Stimulated activated naive B cell treated with anti-CD40 and anti-IgM and Interleukin-4, amounts not matched to agents 10 μg/mL and 1 μg/mL and 100 μg/mL, for 72 hours (primary cell): Measurements from ENCODE around the gene GTPBP8.
"Not testable (repeated sequence)": the region's sequence is repeated elsewhere in the genome, so short reads cannot be mapped to it uniquely, and the experiment has no call there.

Experiments
- ATAC-seq, 2 donors: fragments of 150-1000 bp; cut with Tn5 transposase; replicated peaks; 2 replicates each; pipeline ENCODE4 v1.10.0; 2021; ENCODE audit warnings: moderate library complexity in 1 of 2
- DNase-seq: peaks from one replicate; pipeline ENCODE4 v3.0.0; 2021
- H3K27ac Mint-ChIP-seq: one replicate; pipeline ENCODE4 v1.8.0; 2022; ENCODE audit warnings: mild to moderate bottlenecking, mixed read lengths
- H3K27me3 Mint-ChIP-seq, 2 donors: one replicate each; pipeline ENCODE4 v1.8.0; 2022; ENCODE audit warnings: mixed read lengths in 2 of 2
- H3K36me3 Mint-ChIP-seq, 2 donors: one replicate each; pipeline ENCODE4 v1.8.0; 2022; ENCODE audit warnings: mixed read lengths in 2 of 2, mild to moderate bottlenecking in 1 of 2
- H3K4me1 Mint-ChIP-seq, 2 donors: one replicate each; pipeline ENCODE4 v1.8.0; 2022; ENCODE audit warnings: mixed read lengths in 2 of 2, mild to moderate bottlenecking in 1 of 2
- H3K4me3 Mint-ChIP-seq, 2 donors: one replicate each; pipeline ENCODE4 v1.8.0; 2022; ENCODE audit warnings: mild to moderate bottlenecking in 2 of 2, mixed read lengths in 2 of 2, moderate library complexity in 1 of 2
- H3K9me3 Mint-ChIP-seq, 2 donors: one replicate each; pipeline ENCODE4 v1.8.0; 2022; ENCODE audit warnings: mixed read lengths in 2 of 2, mild to moderate bottlenecking in 1 of 2

GTPBP8 gene

GRCh38 chr3:113013593-113013992 lies 22.8 kb downstream of the GTPBP8 start:
- Mint-ChIP-seq H3K27me3 (no peaks in the 10 kb centered on the region), H3K27ac (no peak overlapping the region), H3K9me3 (no peaks in the 10 kb centered on the region), H3K36me3 (peaks cover 23 to 46% of the 10 kb centered on the region in 2 donors), H3K4me1 (peaks cover 20 to 35% of the 10 kb centered on the region in 2 donors), H3K4me3 (no peak overlapping the region)
- ATAC-seq (no peak), DNase-seq (no peak)

- Mint-ChIP-seq H3K27me3 (no peaks in the 10 kb centered on the region), H3K4me3 (peak overlapping the region; percentile 90 to 97), H3K4me1 (peaks cover 33 to 43% of the 10 kb centered on the region in 2 donors), H3K36me3 (peaks cover 10 to 29% of the 10 kb centered on the region in 2 donors), H3K27ac (peak overlapping the region; percentile 97), H3K9me3 (peaks cover 0 to 2% of the 10 kb centered on the region in 2 donors)
- no peak for DNase-seq
- ATAC-seq: peak in 1 of 2 donors; percentile 2
Measured at GRCh38 chr3:113018536-113019181, 27.9 kb downstream of the GTPBP8 start.

DNA sequence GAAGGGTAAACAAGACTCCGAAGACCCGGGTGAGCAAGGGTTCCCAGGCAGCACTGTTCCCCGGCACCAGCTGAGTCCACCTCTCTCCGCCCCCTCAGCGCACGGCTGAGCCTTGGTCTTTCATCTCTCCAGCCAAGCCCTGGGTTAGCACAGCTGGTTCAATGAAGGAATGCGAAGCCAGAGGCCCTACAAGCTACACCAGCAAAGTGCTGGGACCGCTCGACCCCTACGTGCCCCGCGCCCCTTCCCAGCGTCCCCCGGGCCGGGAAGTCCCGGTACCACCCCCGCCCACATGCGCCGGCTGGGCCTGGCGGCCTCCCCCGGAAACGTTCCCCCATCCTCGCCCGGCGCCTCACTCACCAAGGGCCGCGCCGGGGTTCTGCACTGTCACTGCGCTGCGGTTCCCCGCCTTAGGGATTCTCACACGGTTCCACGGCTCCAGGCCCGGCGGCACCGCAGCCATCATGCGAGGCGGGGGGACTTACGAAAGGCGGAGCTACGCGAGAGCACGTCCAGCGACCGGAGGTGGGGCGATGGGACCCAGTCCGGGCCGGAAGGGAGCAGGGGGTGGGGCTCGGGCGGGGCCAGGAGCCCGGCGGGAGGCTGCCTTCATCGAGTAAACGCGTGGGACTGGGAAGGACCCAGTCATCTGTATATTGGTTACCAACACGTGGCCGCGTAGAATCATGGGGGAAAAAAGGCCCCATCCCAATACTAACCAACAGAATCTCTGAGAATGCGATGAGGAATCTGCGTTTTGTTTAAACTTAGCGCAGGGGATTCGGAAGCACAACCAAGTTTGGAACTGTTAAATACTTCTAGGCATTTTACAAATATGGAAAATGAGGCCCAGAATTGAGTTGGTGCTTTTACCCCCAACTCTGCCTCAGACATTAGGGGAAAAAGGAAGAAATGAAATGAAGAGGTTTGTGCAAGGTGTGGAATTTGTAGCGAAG lies 28.7 kb downstream of the GTPBP8 start:
- Mint-ChIP-seq H3K9me3 (peaks cover 0 to 2% of the 10 kb centered on the region in 2 donors), H3K27me3 (no peaks in the 10 kb centered on the region), H3K27ac (peak overlapping the region; percentile 97), H3K4me1 (peaks cover 33 to 41% of the 10 kb centered on the region in 2 donors), H3K4me3 (peak overlapping the region; percentile 90 to 97), H3K36me3 (peaks cover 8 to 30% of the 10 kb centered on the region in 2 donors)
- peak; percentile 85 for DNase-seq
- peak; percentile 90 to 94 for ATAC-seq

DNA sequence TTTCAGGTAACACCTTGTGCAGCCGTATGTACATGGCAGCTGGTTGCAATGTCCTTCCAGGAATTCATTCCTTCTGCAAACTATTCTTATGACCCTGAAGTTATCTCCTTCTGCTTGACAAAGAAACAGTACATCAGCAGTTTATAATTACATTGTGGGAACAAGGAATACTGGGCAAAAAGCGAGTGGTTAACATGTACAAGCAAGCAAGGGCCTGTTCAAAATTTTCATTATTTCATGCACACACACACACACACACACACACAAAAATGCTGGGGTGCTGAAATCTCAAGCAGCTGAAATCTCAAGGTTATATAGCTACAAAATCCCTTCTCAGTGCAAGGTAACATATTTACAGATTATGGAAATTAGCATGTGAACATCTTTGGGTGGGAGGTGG lies 30.7 kb downstream of the GTPBP8 start:
- no peak for DNase-seq
- peaks cover 0 to 2% of the 10 kb centered on the region in 2 donors for H3K9me3 Mint-ChIP-seq
- H3K36me3 Mint-ChIP-seq: peaks cover 2 to 16% of the 10 kb centered on the region in 2 donors
- H3K27ac Mint-ChIP-seq: no peak overlapping the region
- ATAC-seq: no peak
- no peak overlapping the region for H3K4me3 Mint-ChIP-seq
- H3K27me3 Mint-ChIP-seq: no peaks in the 10 kb centered on the region
- peaks cover 28 to 32% of the 10 kb centered on the region in 2 donors for H3K4me1 Mint-ChIP-seq

GRCh38 chr3:113034011-113034410 lies 43.2 kb downstream of the GTPBP8 start:
- no peaks in the 10 kb centered on the region for H3K36me3 Mint-ChIP-seq
- DNase-seq: no peak
- no peaks in the 10 kb centered on the region for H3K4me1 Mint-ChIP-seq
- no peaks in the 10 kb centered on the region for H3K9me3 Mint-ChIP-seq
- H3K27ac Mint-ChIP-seq: no peak overlapping the region
- no peak for ATAC-seq
- H3K27me3 Mint-ChIP-seq: no peaks in the 10 kb centered on the region
- H3K4me3 Mint-ChIP-seq: no peak overlapping the region

GRCh38 chr3:113035387-113035982 lies 44.7 kb downstream of the GTPBP8 start:
- DNase-seq (peak; percentile 9), ATAC-seq (peak; percentile 82 to 86)
- H3K4me1 Mint-ChIP-seq: no peaks in the 10 kb centered on the region
- no peak overlapping the region for H3K4me3 Mint-ChIP-seq
- no peaks in the 10 kb centered on the region for H3K9me3 Mint-ChIP-seq
- H3K27me3 Mint-ChIP-seq: no peaks in the 10 kb centered on the region
- no peak overlapping the region for H3K27ac Mint-ChIP-seq
- H3K36me3 Mint-ChIP-seq: no peaks in the 10 kb centered on the region

DNA sequence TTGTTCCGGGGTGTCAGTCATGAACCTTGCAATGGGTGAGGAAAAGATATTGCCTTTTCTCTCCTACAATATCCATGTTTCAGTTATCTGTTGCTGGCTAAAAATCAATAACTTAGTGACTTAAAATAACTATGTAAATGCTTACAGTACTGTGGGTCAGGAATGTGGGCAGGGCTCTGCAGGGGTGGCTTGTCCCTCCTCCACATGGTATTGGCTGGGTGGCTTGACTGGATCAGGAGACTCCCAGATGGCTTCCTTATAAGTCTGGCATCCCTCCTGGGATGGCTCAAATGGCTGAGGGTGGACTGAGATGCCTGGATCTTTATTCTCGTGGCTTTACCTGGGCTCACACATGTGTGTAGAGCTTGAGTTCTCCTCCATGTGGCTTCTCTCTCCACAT lies 47.5 kb downstream of the GTPBP8 start:
- no peak for DNase-seq
- Mint-ChIP-seq H3K27me3 (no peaks in the 10 kb centered on the region), H3K36me3 (no peaks in the 10 kb centered on the region), H3K9me3 (no peaks in the 10 kb centered on the region), H3K4me1 (no peaks in the 10 kb centered on the region), H3K27ac (no peak overlapping the region), H3K4me3 (no peak overlapping the region)
- no peak for ATAC-seq

DNA sequence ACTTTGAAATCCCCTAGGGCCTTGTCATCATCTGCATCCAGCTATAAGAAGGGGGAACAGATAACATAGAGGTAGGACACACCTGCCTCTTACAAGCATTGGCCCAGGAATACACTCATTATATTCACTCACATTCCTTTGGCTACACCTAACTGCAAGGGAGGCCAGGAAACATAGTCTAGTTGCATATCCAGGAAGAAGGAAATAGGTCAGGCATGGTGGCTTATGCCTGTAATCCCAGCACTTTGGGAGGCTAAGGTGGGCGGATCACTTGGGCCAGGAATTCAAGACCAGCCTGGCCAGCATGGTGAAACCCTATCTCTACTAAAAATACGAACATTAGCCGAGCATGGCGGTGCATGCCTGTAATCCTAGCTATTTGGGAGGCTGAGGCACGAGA lies 48.8 kb downstream of the GTPBP8 start:
- Mint-ChIP-seq H3K27me3 (no peaks in the 10 kb centered on the region), H3K4me1 (no peaks in the 10 kb centered on the region), H3K36me3 (no peaks in the 10 kb centered on the region), H3K9me3 (no peaks in the 10 kb centered on the region), H3K27ac (no peak overlapping the region), H3K4me3 (no peak overlapping the region)
- DNase-seq (no peak), ATAC-seq (no peak)

DNA sequence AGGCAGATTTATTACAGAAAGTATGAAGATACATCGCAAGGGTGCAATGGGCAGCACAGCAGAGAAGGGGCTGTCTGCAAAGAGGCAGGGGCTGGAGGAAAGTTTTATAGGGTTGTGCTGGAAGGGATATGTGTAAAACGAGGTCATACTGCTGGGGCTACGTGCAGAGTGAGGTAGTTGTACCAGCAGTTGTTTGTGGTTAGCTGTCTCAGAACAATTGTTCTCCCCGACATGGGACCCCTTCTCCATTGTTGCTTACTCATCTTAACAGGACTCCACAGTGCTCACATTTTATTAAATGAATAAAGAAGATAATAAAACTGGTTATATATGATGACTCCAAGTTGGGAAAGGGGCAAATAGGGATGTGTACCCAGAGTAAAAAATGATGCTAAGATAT lies 49.4 kb downstream of the GTPBP8 start:
- no peak overlapping the region for H3K4me3 Mint-ChIP-seq
- H3K9me3 Mint-ChIP-seq: peaks cover 1 to 2% of the 10 kb centered on the region in 2 donors
- peaks cover 1 to 5% of the 10 kb centered on the region in 2 donors for H3K36me3 Mint-ChIP-seq
- no peaks in the 10 kb centered on the region for H3K27me3 Mint-ChIP-seq
- ATAC-seq (no peak), DNase-seq (no peak)
- H3K4me1 Mint-ChIP-seq: no peaks in the 10 kb centered on the region
- no peak overlapping the region for H3K27ac Mint-ChIP-seq

DNA sequence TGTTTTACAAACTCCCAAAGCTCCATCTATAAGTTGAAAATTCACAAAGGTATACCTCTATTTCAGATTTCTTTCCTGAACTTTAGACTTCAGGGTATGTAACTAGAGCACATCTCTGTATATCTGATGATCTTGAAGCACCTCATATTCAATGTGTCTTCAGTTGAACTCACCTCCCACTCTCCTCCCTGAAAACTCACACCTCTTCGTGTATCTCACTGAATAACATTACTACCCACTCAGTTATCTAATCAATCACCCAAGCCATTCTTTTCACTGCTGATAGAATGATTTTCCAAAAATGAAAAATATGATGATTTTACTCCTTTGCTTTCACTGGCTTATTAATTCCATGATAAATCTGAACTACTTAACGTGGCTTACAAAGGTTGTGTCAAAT lies 52.9 kb downstream of the GTPBP8 start:
- ATAC-seq (no peak), DNase-seq (no peak)
- Mint-ChIP-seq H3K36me3 (peaks cover 7 to 17% of the 10 kb centered on the region in 2 donors), H3K9me3 (peaks cover 3 to 4% of the 10 kb centered on the region in 2 donors), H3K4me1 (no peaks in the 10 kb centered on the region), H3K4me3 (no peak overlapping the region), H3K27me3 (no peaks in the 10 kb centered on the region), H3K27ac (no peak overlapping the region)

- H3K27me3 Mint-ChIP-seq, H3K9me3 Mint-ChIP-seq, ATAC-seq, H3K4me1 Mint-ChIP-seq, H3K4me3 Mint-ChIP-seq, DNase-seq, H3K27ac Mint-ChIP-seq: not testable (repeated sequence)
- peaks cover 7 to 17% of the 10 kb centered on the region in 2 donors for H3K36me3 Mint-ChIP-seq
Measured at GRCh38 chr3:113046186-113046965, 55.6 kb downstream of the GTPBP8 start.

GRCh38 chr3:113051302-113051711 lies 60.5 kb downstream of the GTPBP8 start:
- Mint-ChIP-seq H3K4me3 (no peak overlapping the region), H3K4me1 (peaks cover 0 to 5% of the 10 kb centered on the region in 2 donors), H3K27me3 (no peaks in the 10 kb centered on the region), H3K36me3 (peaks cover 4 to 10% of the 10 kb centered on the region in 2 donors), H3K27ac (no peak overlapping the region), H3K9me3 (no peaks in the 10 kb centered on the region)
- peak; percentile 84 for DNase-seq
- peak; percentile 97 to 99 for ATAC-seq
